ENCODE results near the gene LYPD6B.

The LYPD6B gene

GRCh38 chr2:149180226-149180875 is 141.9 kb downstream of the LYPD6B start:
- no peak for DNase-seq (ENCODE audit: low read depth)
- in situ Hi-C loops (cut with HindIII; ENCODE audit: low sequenced_read_pairs) = no loop called here
- no peak for TF ChIP-seq CTCF (IDR thresholded peaks at IDR 0.05; ENCODE audit: low read depth, low read length, missing control alignments)
- H3K4me3 ChIP-seq (ENCODE audit: low read depth, low read length) = no peak overlapping the region

- in situ Hi-C loops (cut with HindIII; ENCODE audit: low sequenced_read_pairs) = no loop called here
- no peak overlapping the region for H3K4me3 ChIP-seq (ENCODE audit: low read depth, low read length)
- no peak for TF ChIP-seq CTCF (IDR thresholded peaks at IDR 0.05; ENCODE audit: low read depth, low read length, missing control alignments)
- DNase-seq (ENCODE audit: low read depth) = no peak
Measured at GRCh38 chr2:149183187-149183586, 144.7 kb downstream of the LYPD6B start.

- no peak for DNase-seq (ENCODE audit: low read depth)
- no peak overlapping the region for H3K4me3 ChIP-seq (ENCODE audit: low read depth, low read length)
- in situ Hi-C loops (cut with HindIII; ENCODE audit: low sequenced_read_pairs) = no loop called here
Measured at GRCh38 chr2:149184991-149185390, 146.5 kb downstream of the LYPD6B start.

GRCh38 chr2:149185942-149186490 is 147.5 kb downstream of the LYPD6B start:
- H3K4me3 ChIP-seq (ENCODE audit: low read depth, low read length) = no peak overlapping the region
- DNase-seq (ENCODE audit: low read depth) = no peak
- no peak for TF ChIP-seq CTCF (IDR thresholded peaks at IDR 0.05; ENCODE audit: low read depth, low read length, missing control alignments)
- in situ Hi-C loops (cut with HindIII; ENCODE audit: low sequenced_read_pairs) = no loop called here

More at GRCh38 chr2:149184991-149185390, 146.5 kb downstream of the LYPD6B start:
- no peak for TF ChIP-seq CTCF (IDR thresholded peaks at IDR 0.05; ENCODE audit: low read depth, low read length, missing control alignments)

GRCh38 chr2:149187057-149187456 is 148.6 kb downstream of the LYPD6B start:
- in situ Hi-C loops (cut with HindIII; ENCODE audit: low sequenced_read_pairs) = no loop called here
- no peak for DNase-seq (ENCODE audit: low read depth)
- H3K4me3 ChIP-seq (ENCODE audit: low read depth, low read length) = no peak overlapping the region
- no peak for TF ChIP-seq CTCF (IDR thresholded peaks at IDR 0.05; ENCODE audit: low read depth, low read length, missing control alignments)

- no peak overlapping the region for H3K4me3 ChIP-seq (ENCODE audit: low read depth, low read length)
- in situ Hi-C loops (cut with HindIII; ENCODE audit: low sequenced_read_pairs) = no loop called here
- DNase-seq (ENCODE audit: low read depth) = no peak
- TF ChIP-seq CTCF (IDR thresholded peaks at IDR 0.05; ENCODE audit: low read depth, low read length, missing control alignments) = no peak
Measured at GRCh38 chr2:149188291-149188690, 149.8 kb downstream of the LYPD6B start.
